Thoracic aorta (tissue), 2 donors: Measurements from ENCODE around the gene ZMAT5. TPM values are rescaled to one million over a fixed set of nuclear protein-coding genes. Genes with fewer than 3 reads are reported as not detected.

Experiments
- ATAC-seq: fragments of 150-250 bp; one replicate; pipeline ENCODE4 v1.8.0; 2017; ENCODE audit warnings: low read depth; ENCODE audit not compliant: insufficient number of reproducible peaks, low FRiP score
- DNase-seq: peaks from one replicate; pipeline ENCODE4 v3.0.0-alpha.2; 2020; ENCODE audit warnings: low spot score
- H3K27ac ChIP-seq, 2 donors: fragments of 200-600 bp; sonication (generic); 1 replicate in 1 of 2; 2 replicates in 1 of 2; pipeline ENCODE4 v1.5.1; 2016; ENCODE audit warnings: mild to moderate bottlenecking in 2 of 2, moderate library complexity in 2 of 2
- H3K27me3 ChIP-seq: fragments of 200-600 bp; sonication (generic); replicated peaks from 2 replicates; pipeline ENCODE4 v1.6.0; 2016; ENCODE audit warnings: mild to moderate bottlenecking; ENCODE audit not compliant: insufficient read depth
- H3K36me3 ChIP-seq: fragments of 200-600 bp; sonication (generic); one replicate; pipeline ENCODE4 v1.5.1; 2016
- H3K4me1 ChIP-seq, 2 donors: fragments of 200-600 bp; sonication (generic); 1 replicate in 1 of 2; 2 replicates in 1 of 2; pipeline versions ENCODE4 v1.5.1 to v1.6.0; 2016; ENCODE audit warnings: low read depth in 2 of 2, mild to moderate bottlenecking in 1 of 2; ENCODE audit not compliant: control insufficient read depth in 1 of 2
- H3K4me3 ChIP-seq: fragments of 200-600 bp; sonication (generic); 2 replicates; pipeline ENCODE4 v1.5.1; 2016; ENCODE audit warnings: mild to moderate bottlenecking
- H3K9me3 ChIP-seq: fragments of 200-600 bp; sonication (generic); 2 replicates; pipeline ENCODE4 v1.5.1; 2016
- total RNA-seq, 2 donors: library from RNA; depleted of rRNA; stranded (reverse); fragments of >200 nt; gene quantifications; one replicate each; pipeline versions ENCODE4 v1.1.0 to v1.2.3, GENCODE V29; 2016
- TF ChIP-seq, protein P1 (sequence below): fragments of 200-600 bp; sonication (generic); IDR thresholded peaks from one replicate; pipeline ENCODE4 v1.5.1; 2019; ENCODE audit warnings: antibody characterized with exemption

Gene ZMAT5
- total RNA-seq, 2 donors from 2014 or later = 11.0 to 26.8 TPM

DNA sequence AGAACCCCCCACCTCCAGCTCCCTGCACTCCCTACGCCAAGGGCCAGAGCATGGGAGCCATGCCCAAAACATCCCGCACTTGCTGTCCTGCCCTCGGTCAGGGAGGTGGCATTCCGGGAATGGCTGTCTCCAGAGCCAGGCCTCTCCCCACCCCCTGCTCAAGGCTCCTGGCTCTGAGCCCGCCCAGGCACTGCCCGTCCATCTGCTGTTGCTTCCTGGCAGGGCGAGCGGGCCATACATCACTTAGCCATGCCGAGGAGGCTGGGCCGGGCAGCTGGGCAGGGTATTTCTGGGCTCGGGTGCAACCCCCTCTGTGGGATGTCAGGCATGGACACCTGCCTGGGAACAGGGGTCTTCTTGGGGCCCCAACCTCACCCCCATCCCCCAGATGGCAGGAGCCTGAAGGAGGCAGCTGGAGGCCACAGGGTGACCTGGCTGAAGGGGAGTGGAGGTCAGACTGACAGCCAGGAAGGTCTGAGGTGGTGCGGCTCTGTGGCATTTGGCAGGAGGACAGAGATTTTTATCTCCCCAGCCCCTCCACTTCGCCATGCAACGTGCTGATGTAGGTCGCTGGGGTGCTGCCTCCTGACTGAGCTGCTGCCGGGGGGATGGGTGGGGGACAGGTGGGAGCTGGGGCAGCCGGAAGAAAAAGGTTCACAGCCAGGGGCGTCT, 55.7 kb downstream of the ZMAT5 start:
- no peaks in the 10 kb centered on the region for H3K36me3 ChIP-seq
- H3K27ac ChIP-seq = no peak overlapping the region
- H3K4me3 ChIP-seq = no peak overlapping the region
- no peak for ATAC-seq
- no peak for DNase-seq
- no peaks in the 10 kb centered on the region for H3K4me1 ChIP-seq
- no peaks in the 10 kb centered on the region for H3K9me3 ChIP-seq
- TF ChIP-seq, protein P1, sequence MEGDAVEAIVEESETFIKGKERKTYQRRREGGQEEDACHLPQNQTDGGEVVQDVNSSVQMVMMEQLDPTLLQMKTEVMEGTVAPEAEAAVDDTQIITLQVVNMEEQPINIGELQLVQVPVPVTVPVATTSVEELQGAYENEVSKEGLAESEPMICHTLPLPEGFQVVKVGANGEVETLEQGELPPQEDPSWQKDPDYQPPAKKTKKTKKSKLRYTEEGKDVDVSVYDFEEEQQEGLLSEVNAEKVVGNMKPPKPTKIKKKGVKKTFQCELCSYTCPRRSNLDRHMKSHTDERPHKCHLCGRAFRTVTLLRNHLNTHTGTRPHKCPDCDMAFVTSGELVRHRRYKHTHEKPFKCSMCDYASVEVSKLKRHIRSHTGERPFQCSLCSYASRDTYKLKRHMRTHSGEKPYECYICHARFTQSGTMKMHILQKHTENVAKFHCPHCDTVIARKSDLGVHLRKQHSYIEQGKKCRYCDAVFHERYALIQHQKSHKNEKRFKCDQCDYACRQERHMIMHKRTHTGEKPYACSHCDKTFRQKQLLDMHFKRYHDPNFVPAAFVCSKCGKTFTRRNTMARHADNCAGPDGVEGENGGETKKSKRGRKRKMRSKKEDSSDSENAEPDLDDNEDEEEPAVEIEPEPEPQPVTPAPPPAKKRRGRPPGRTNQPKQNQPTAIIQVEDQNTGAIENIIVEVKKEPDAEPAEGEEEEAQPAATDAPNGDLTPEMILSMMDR = no peak
- no peaks in the 10 kb centered on the region for H3K27me3 ChIP-seq

GRCh38 chr22:29710193-29710592, 56.6 kb downstream of the ZMAT5 start:
- DNase-seq (no peak), ATAC-seq (no peak)
- H3K9me3 ChIP-seq = no peaks in the 10 kb centered on the region
- no peaks in the 10 kb centered on the region for H3K4me1 ChIP-seq
- H3K36me3 ChIP-seq = no peaks in the 10 kb centered on the region
- TF ChIP-seq, protein P1 = no peak
- no peaks in the 10 kb centered on the region for H3K27me3 ChIP-seq
- no peak overlapping the region for H3K4me3 ChIP-seq
- no peak overlapping the region for H3K27ac ChIP-seq

- TF ChIP-seq, protein P1 = no peak
- Histone ChIP-seq H3K27me3 (no peaks in the 10 kb centered on the region), H3K36me3 (no peaks in the 10 kb centered on the region), H3K4me3 (no peak overlapping the region), H3K4me1 (peaks cover 0 to 10% of the 10 kb centered on the region in 2 donors), H3K9me3 (no peaks in the 10 kb centered on the region), H3K27ac (no peak overlapping the region)
- DNase-seq = no peak
- no peak for ATAC-seq
These were observed 59.3 kb downstream of the ZMAT5 start for GRCh38 chr22:29707471-29707870.

GRCh38 chr22:29707010-29707409, 59.8 kb downstream of the ZMAT5 start:
- Histone ChIP-seq H3K9me3 (no peaks in the 10 kb centered on the region), H3K27ac (no peak overlapping the region), H3K4me1 (peaks cover 0 to 14% of the 10 kb centered on the region in 2 donors), H3K36me3 (no peaks in the 10 kb centered on the region), H3K4me3 (no peak overlapping the region), H3K27me3 (no peaks in the 10 kb centered on the region)
- DNase-seq = no peak
- ATAC-seq = no peak
- TF ChIP-seq, protein P1 = no peak

DNA sequence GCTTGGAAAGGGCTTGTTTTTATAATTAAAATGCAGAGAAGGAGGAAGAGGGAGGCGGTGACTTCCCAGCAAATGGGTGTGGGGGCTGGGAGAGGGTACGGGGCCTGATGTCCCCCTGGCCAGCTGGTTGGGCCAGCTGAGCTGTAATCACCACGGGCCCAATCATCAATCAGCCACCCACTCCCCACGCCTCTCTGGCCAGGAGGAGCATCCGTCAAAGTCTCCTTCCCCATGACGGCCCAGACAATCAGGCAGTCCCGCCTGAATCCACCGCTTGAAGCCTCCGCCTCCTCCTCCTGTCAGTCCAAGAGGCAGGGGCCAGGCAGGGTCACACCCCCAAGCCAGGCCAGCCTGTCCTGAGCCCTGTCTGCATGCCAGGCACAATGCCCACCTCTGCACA, 60.3 kb downstream of the ZMAT5 start:
- ATAC-seq = no peak
- Histone ChIP-seq H3K36me3 (no peaks in the 10 kb centered on the region), H3K4me3 (no peak overlapping the region), H3K9me3 (no peaks in the 10 kb centered on the region), H3K27me3 (no peaks in the 10 kb centered on the region), H3K4me1 (peaks cover 0 to 14% of the 10 kb centered on the region in 2 donors), H3K27ac (no peak overlapping the region)
- DNase-seq = no peak
- TF ChIP-seq, protein P1 = no peak
